ENCODE measurements around the gene KRTAP10-6.

GRCh38 chr21:44550807-44551206 is 41.5 kb downstream of the KRTAP10-6 start:
- TF ChIP-seq CTCF (IDR thresholded peaks at IDR 0.05) (no peak), POLR2A (IDR thresholded peaks at IDR 0.05) (no peak)
